GM10248 (cell line): ENCODE results near the gene IPCEF1.

Experiments used
- CTCF ChIA-PET: fragments of 300-600 bp; sonication (Branson Sonifier 250); formaldehyde crosslinking; extraction: SDS; loops from one replicate; lab custom pipeline; 2021; ENCODE audit warnings: antibody characterized with exemption; lab: Yijun Ruan, JAX
- POLR2A ChIA-PET: fragments of 350-650 bp; sonication (Branson Sonifier 250); formaldehyde crosslinking; extraction: SDS; loops from one replicate; lab custom pipeline; 2020; ENCODE audit warnings: antibody characterized with exemption; lab: Yijun Ruan, JAX
- DNase-seq: peaks from one replicate; pipeline ENCODE4 v3.0.0; 2012; ENCODE audit errors: extremely low spot score
- CTCF ChIP-seq: IDR thresholded peaks from 2 replicates; pipeline ENCODE4 v1.5.1; 2012; ENCODE audit warnings: mild to moderate bottlenecking, low read depth; ENCODE audit errors: extremely low read depth, missing control alignments, control extremely low read depth

IPCEF1 gene

GRCh38 chr6:154157706-154158105 is 198.9 kb downstream of the IPCEF1 start:
- POLR2A ChIA-PET: no interaction called here
- CTCF ChIA-PET: interaction anchor here (0.8 to 5.7 kb wide), 5 partner anchors 9 to 301 kb away, joined by 3 to 54 read pairs (median 3); no protein-coding TSS in a partner anchor
- no peak for TF ChIP-seq CTCF
- DNase-seq: no peak

- CTCF ChIA-PET: interaction anchor here (0.8 to 5.7 kb wide), 3 partner anchors 9 to 302 kb away, joined by 3 to 54 read pairs (median 3); no protein-coding TSS in a partner anchor
- peak; percentile 29 for DNase-seq
- TF ChIP-seq CTCF: no peak
- POLR2A ChIA-PET: no interaction called here
These were observed 199.5 kb downstream of the IPCEF1 start for GRCh38 chr6:154157082-154157481.

DNA sequence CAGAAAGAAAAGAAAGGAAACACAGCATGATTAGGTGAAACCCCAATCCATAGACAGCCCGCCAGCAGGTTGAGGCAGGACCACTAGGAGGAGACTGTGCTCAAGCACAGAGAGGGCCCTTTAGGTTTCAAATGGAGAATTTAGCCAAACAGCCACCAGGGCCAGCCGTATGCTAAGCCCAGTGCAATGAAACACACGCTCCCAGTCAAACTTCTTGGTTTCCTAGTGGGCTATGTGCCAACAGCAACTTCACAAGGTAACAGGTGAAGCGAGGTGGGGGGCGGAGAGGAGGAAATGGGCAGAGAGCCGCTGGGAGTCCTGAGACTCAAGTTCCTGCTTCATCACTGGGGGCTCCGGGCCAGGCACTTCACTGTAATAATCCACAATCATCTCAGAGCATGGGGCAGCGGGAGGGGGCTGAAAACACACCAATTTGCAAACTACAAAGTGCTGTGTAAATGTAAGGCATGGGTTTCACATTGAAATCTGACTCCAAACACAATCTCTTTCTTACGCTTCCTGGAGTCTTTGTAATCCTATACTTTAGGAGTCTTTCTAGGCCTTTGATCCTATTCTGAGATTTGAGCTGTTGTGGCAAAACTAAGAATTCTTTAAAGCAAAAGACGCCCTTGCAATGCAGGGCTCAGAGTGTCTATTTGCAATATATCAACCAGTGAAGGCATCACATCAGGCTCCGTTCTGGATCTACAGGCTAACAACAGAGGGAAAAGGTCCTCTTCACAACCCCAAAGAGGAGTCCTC is 200.3 kb downstream of the IPCEF1 start:
- peak; percentile 58 for TF ChIP-seq CTCF
- DNase-seq: peak; percentile 37
- ChIA-PET CTCF (interaction anchor here (0.9 to 5.7 kb wide), 4 partner anchors 8 to 120 kb away, joined by 3 to 54 read pairs (median 24); no protein-coding TSS in a partner anchor), POLR2A (no interaction called here)

DNA sequence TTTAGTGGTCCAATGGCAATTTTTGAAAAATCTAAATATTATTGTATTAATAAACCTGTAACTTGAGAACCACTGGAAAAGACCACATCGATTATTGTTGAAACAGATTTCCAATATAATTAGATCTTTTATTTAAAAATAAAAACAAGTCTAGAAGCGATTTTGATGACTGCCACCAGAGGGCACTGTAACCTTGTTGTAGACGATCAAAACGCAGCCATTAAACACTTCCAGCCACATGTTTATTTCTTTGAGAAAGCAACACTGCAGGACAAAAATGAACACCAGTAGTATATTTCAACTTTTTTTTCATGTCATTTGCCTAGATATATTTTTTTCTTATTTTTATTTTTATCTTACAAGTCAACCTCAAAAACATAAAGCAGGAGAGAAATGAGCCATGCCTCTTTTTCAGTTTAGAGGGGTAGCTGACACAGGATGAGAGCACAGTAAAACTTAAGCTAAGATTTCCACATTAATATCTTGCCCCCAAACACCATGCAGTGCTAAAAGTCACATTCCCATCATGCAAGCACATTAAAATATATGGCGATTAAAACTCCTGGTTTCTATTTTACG is 202.1 kb downstream of the IPCEF1 start:
- ChIA-PET CTCF (interaction anchor here (0.6 to 3.9 kb wide), 8 partner anchors 11 to 526 kb away, joined by 3 to 46 read pairs (median 4); no protein-coding TSS in a partner anchor), POLR2A (no interaction called here)
- peak; percentile 29 for DNase-seq
- TF ChIP-seq CTCF: peak; percentile 49

DNA sequence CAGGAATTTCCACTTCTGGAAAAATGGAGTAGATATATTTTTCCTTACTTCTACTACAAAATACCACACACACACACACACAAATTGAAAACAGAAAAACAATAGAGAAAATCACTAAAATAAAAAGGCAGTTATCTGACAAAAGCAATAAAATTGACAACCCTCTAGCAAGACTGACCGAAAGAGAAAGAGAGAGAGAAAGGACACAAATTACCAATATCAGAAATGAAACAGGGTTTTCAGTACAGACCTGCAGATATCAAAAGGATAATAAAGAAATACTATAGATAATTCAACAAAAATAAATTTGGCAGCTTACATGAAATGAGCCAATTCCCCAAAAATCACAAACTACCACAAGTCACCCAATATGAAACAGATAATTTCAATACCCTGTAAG is 212.8 kb downstream of the IPCEF1 start:
- DNase-seq: no peak
- ChIA-PET POLR2A (no interaction called here), CTCF (no interaction called here)
- TF ChIP-seq CTCF: no peak

GRCh38 chr6:154140743-154141142 is 215.9 kb downstream of the IPCEF1 start:
- POLR2A ChIA-PET: no interaction called here
- CTCF ChIA-PET: no interaction called here
- TF ChIP-seq CTCF: no peak
- no peak for DNase-seq
